B cell (primary cell): ENCODE results near the gene PCK2. TPM values are rescaled to one million over a fixed set of nuclear protein-coding genes. Genes with fewer than 3 reads are reported as not detected.

Experiments used
- ATAC-seq: fragments of 200-7000 bp; cut with Tn5 transposase; one replicate; pipeline ENCODE4 v1.10.0; 2021; ENCODE audit warnings: low read depth, mild to moderate bottlenecking, moderate number of reproducible peaks, moderate library complexity
- CTCF ChIA-PET: fragments of 350-600 bp; sonication (Branson Sonifier 250); formaldehyde crosslinking; loops from one replicate; lab custom pipeline; 2021; ENCODE audit warnings: antibody characterized with exemption, inconsistent platforms; lab: Charles Lee
- POLR2A ChIA-PET: fragments of 350-600 bp; sonication (Branson Sonifier 250); formaldehyde crosslinking; loops from one replicate; lab custom pipeline; 2021; ENCODE audit warnings: antibody characterized with exemption; lab: Charles Lee
- DNase-seq: peaks from one replicate; pipeline ENCODE4 v3.0.0; 2013
- H2AFZ ChIP-seq: 2 replicates; pipeline ENCODE4 v1.6.1; 2012; ENCODE audit warnings: mild to moderate bottlenecking, low read depth, low read length; ENCODE audit not compliant: insufficient read depth, poor library complexity, severe bottlenecking
- H3K27ac ChIP-seq, 2 donors: 1 replicate in 1 of 2; 2 replicates in 1 of 2; pipeline ENCODE4 v1.5.1; 2012 to 2013; ENCODE audit warnings: low read length in 2 of 2, mild to moderate bottlenecking in 2 of 2, moderate library complexity in 1 of 2
- H3K27me3 ChIP-seq, 4 experiments: fragments of 200-600 bp in 1 of 4; sonication (generic) in 1 of 4; replicated peaks in 1 of 4; 1 replicate in 2 of 4; 2 replicates in 2 of 4; pipeline versions ENCODE4 v1.6.1 to v1.7.0; 2013 to 2016; ENCODE audit warnings: low read length in 3 of 4, mild to moderate bottlenecking in 2 of 4, mixed read lengths in 1 of 4, moderate library complexity in 1 of 4; ENCODE audit not compliant: insufficient read depth in 4 of 4, control insufficient read depth in 3 of 4; ENCODE audit errors: control extremely low read depth in 1 of 4
- H3K36me3 ChIP-seq, 2 experiments: replicated peaks in 1 of 2; 1 replicate in 1 of 2; 2 replicates in 1 of 2; pipeline versions ENCODE4 v1.6.1 to v1.7.1; 2013; ENCODE audit warnings: low read length in 1 of 2; ENCODE audit not compliant: insufficient read depth in 2 of 2, control insufficient read depth in 1 of 2; ENCODE audit errors: control extremely low read depth in 1 of 2, extremely low read depth in 1 of 2
- H3K4me1 ChIP-seq, 2 donors: fragments of 200-600 bp in 1 of 2; sonication (generic) in 1 of 2; 1 replicate in 1 of 2; 2 replicates in 1 of 2; pipeline versions ENCODE4 v1.5.1 to v1.6.1; 2013 to 2017; ENCODE audit warnings: low read length in 2 of 2; ENCODE audit not compliant: control insufficient read depth in 2 of 2, insufficient read depth in 2 of 2
- H3K4me2 ChIP-seq: replicated peaks from 2 replicates; pipeline ENCODE3; 2012; ENCODE audit warnings: mild to moderate bottlenecking, low read depth, low read length; ENCODE audit not compliant: poor library complexity, severe bottlenecking
- H3K4me3 ChIP-seq, 5 experiments: fragments of 200-600 bp in 1 of 5; sonication (generic) in 1 of 5; 1 replicate in 3 of 5; 2 replicates in 2 of 5; pipeline versions ENCODE4 v1.5.1 to v1.7.0; 2011 to 2016; ENCODE audit warnings: low read length in 4 of 5, mild to moderate bottlenecking in 4 of 5, low read depth in 2 of 5, control low read depth in 1 of 5, moderate library complexity in 1 of 5; ENCODE audit not compliant: insufficient read depth in 1 of 5; ENCODE audit errors: control extremely low read depth in 1 of 5, extremely low read depth in 1 of 5
- H3K79me2 ChIP-seq: fragments of 200-600 bp; sonication (generic); one replicate; pipeline ENCODE4 v1.6.0; 2016; ENCODE audit warnings: low read length; ENCODE audit not compliant: control insufficient read depth, insufficient read depth
- H3K9ac ChIP-seq: fragments of 200-600 bp; sonication (generic); 2 replicates; pipeline ENCODE4 v1.6.1; 2017; ENCODE audit warnings: mild to moderate bottlenecking, low read length, moderate library complexity
- H3K9me3 ChIP-seq, 3 donors: one replicate each; pipeline versions ENCODE4 v1.6.1 to v1.7.1; 2013; ENCODE audit warnings: low read length in 2 of 3; ENCODE audit not compliant: control insufficient read depth in 2 of 3, insufficient read depth in 1 of 3; ENCODE audit errors: control extremely low read depth in 1 of 3
- H4K20me1 ChIP-seq: 2 replicates; pipeline ENCODE4 v1.6.0; 2012; ENCODE audit warnings: mild to moderate bottlenecking, low read length; ENCODE audit not compliant: insufficient read depth, control insufficient read depth, poor library complexity, severe bottlenecking
- H3K27ac Mint-ChIP-seq: one replicate; pipeline ENCODE4 v1.8.0; 2021; ENCODE audit warnings: mixed read lengths
- H3K27me3 Mint-ChIP-seq: one replicate; pipeline ENCODE4 v1.8.0; 2021; ENCODE audit warnings: mixed read lengths
- H3K4me1 Mint-ChIP-seq: one replicate; pipeline ENCODE4 v1.8.0; 2021; ENCODE audit warnings: mixed read lengths
- H3K4me3 Mint-ChIP-seq: one replicate; pipeline ENCODE4 v1.8.0; 2021; ENCODE audit warnings: mixed read lengths
- H3K9me3 Mint-ChIP-seq: one replicate; pipeline ENCODE4 v1.8.0; 2022; ENCODE audit warnings: mixed read lengths; ENCODE audit not compliant: insufficient read depth
- CTCF ChIP-seq: fragments of 200-600 bp; IDR thresholded peaks from one replicate; pipeline ENCODE4 v1.8.0; 2022; ENCODE audit warnings: antibody characterized with exemption, mild to moderate bottlenecking
- EZH2 ChIP-seq: IDR thresholded peaks from 2 replicates; pipeline ENCODE4 v1.6.1; 2012; ENCODE audit warnings: borderline replicate concordance, low read depth, mild to moderate bottlenecking, moderate library complexity, low read length; ENCODE audit not compliant: insufficient read depth, poor library complexity, severe bottlenecking
- WGBS: methylation state at CpG from one replicate; pipeline ENCODE4 v1.1.5; 2013; ENCODE audit warnings: missing lambda C conversion rate; ENCODE audit not compliant: insufficient coverage; 5-methylcytosine and 5-hydroxymethylcytosine counted together
- intact Hi-C: fragments of 100-400 bp; cut with micrococcal nuclease; formaldehyde crosslinking; loops from one replicate; pipeline ENCODE4 v1.10.0; 2022
- polyA plus RNA-seq: library from polyadenylated mRNA; depleted of rRNA; stranded (reverse); fragments of >200 nt; gene quantifications from 2 replicates; pipeline ENCODE4 v1.2.3, GENCODE V29; 2012
- total RNA-seq, 2 donors: library from RNA; stranded (reverse); fragments of 120-200 nt in 1 of 2; gene quantifications; 1 replicate in 1 of 2; 2 replicates in 1 of 2; pipeline versions ENCODE4 v1.2.3 to v1.2.4, GENCODE V29; 2013 to 2022

Gene PCK2
- total and polyA plus RNA-seq, 2 donors (not counting 1 experiment from before 2014, with no cell fraction given), result 40.4 to 58.4 TPM

- no peak for ATAC-seq
Observed at GRCh38 chr14:24089890-24090289, 4.2 kb upstream of the PCK2 start.

GRCh38 chr14:24092110-24092504 is 2.0 kb upstream of the PCK2 start:
- POLR2A ChIA-PET, result interaction anchor here (0.6 to 2.8 kb wide), 2 partner anchors 11 to 18 kb away, joined by 3 to 9 read pairs; no protein-coding TSS in a partner anchor
- Histone ChIP-seq H3K79me2 (peaks cover 30% of the 10 kb centered on the region), H3K9me3 (no peaks in the 10 kb centered on the region), H3K27me3 (no peaks in the 10 kb centered on the region), H3K27ac (peak overlapping the region in 1 of 2 donors; percentile 95), H2AFZ (no peak overlapping the region), H3K9ac (no peak overlapping the region), H3K4me2 (no peak overlapping the region), H4K20me1 (no peaks in the 10 kb centered on the region), H3K4me3 (no peak overlapping the region), H3K4me1 (peaks cover 5 to 35% of the 10 kb centered on the region in 2 donors), H3K36me3 (peaks cover 0 to 5% of the 10 kb centered on the region in 2 experiments)
- Mint-ChIP-seq H3K27ac (peak overlapping the region; percentile 92), H3K4me3 (peak overlapping the region; percentile 95), H3K27me3 (no peaks in the 10 kb centered on the region), H3K4me1 (peaks cover 38% of the 10 kb centered on the region), H3K9me3 (no peaks in the 10 kb centered on the region)
- DNase-seq (no peak), ATAC-seq (no peak)
- TF ChIP-seq CTCF, result no peak
- intact Hi-C loops, result loop anchor here (5.0 kb wide), 1 partner anchor 525 kb away; the partner anchor contains the start of gene AP1G2
- CTCF ChIA-PET, result interaction anchor here (0.7 to 12.1 kb wide), 19 partner anchors 11 to 460 kb away, joined by 3 to 292 read pairs (median 4); partner anchors contain the start of genes CARMIL3, DCAF11, EMC9 and IRF9

More at GRCh38 chr14:24089890-24090289, 4.2 kb upstream of the PCK2 start:
- Mint-ChIP-seq H3K27me3 (no peaks in the 10 kb centered on the region), H3K9me3 (no peaks in the 10 kb centered on the region), H3K4me1 (peaks cover 22% of the 10 kb centered on the region), H3K4me3 (no peak overlapping the region), H3K27ac (no peak overlapping the region)
- H3K27ac ChIP-seq, result no peak overlapping the region
- H3K79me2 ChIP-seq, result peaks cover 9% of the 10 kb centered on the region
- DNase-seq, result no peak
- ChIA-PET CTCF (interaction anchor here (1.0 to 12.1 kb wide), 27 partner anchors 9 to 458 kb away, joined by 3 to 292 read pairs (median 5); partner anchors contain the start of genes CARMIL3, CIDEB, DCAF11 and DHRS4), POLR2A (interaction anchor here (1.1 to 2.8 kb wide), 2 partner anchors 9 to 15 kb away, joined by 3 to 9 read pairs; no protein-coding TSS in a partner anchor)
- no peak overlapping the region for H2AFZ ChIP-seq
- 90% methylated on average over 2 of the region's 6 CpGs for WGBS
- H4K20me1 ChIP-seq, result no peaks in the 10 kb centered on the region
- intact Hi-C loops, result loop anchor here (1.0 to 5.0 kb wide), 4 partner anchors 32 to 523 kb away; partner anchors contain the start of genes AP1G2 and IRF9
- H3K9me3 ChIP-seq, result no peaks in the 10 kb centered on the region
- no peak overlapping the region for H3K4me3 ChIP-seq
- no peaks in the 10 kb centered on the region for H3K27me3 ChIP-seq
- H3K4me2 ChIP-seq, result no peak overlapping the region
- peaks cover 0 to 17% of the 10 kb centered on the region in 2 donors for H3K4me1 ChIP-seq
- no peaks in the 10 kb centered on the region for H3K36me3 ChIP-seq
- H3K9ac ChIP-seq, result no peak overlapping the region
- TF ChIP-seq EZH2, result no peak
